Kidney (tissue), 14 donors: Measurements from ENCODE around the gene CSPG4. TPM values are rescaled to one million over a fixed set of nuclear protein-coding genes. Genes with fewer than 3 reads are reported as not detected.

Source experiments
- DNase-seq, 5 donors: peaks; one replicate each; pipeline ENCODE4 v3.0.0-alpha.2; 2013 to 2020
- FAIRE-seq: peaks from 2 replicates; lab custom pipeline; 2012; peaks lifted over from hg19 to GRCh38; lab: Jason Lieb, UNC
- H3K27ac ChIP-seq, 2 donors: one replicate each; pipeline ENCODE4 v1.7.0; 2013; ENCODE audit warnings: low read depth in 2 of 2, low read length in 2 of 2, inconsistent platforms in 1 of 2
- H3K27me3 ChIP-seq: one replicate; pipeline ENCODE4 v1.7.1; 2013; ENCODE audit warnings: low read length, inconsistent platforms; ENCODE audit not compliant: control insufficient read depth, insufficient read depth
- H3K36me3 ChIP-seq, 3 donors: one replicate each; pipeline versions ENCODE4 v1.7.0 to v1.7.1; 2013; ENCODE audit warnings: low read length in 3 of 3, control low read depth in 1 of 3, inconsistent platforms in 1 of 3; ENCODE audit not compliant: insufficient read depth in 3 of 3, control insufficient read depth in 2 of 3
- H3K4me1 ChIP-seq, 3 donors: one replicate each; pipeline versions ENCODE4 v1.7.0 to v1.7.1; 2013; ENCODE audit warnings: low read length in 3 of 3, inconsistent platforms in 1 of 3, low read depth in 1 of 3; ENCODE audit not compliant: control insufficient read depth in 2 of 3, insufficient read depth in 2 of 3
- H3K4me3 ChIP-seq, 3 donors: one replicate each; pipeline versions ENCODE4 v1.7.0 to v1.8.1; 2013; ENCODE audit warnings: low read length in 3 of 3, control low read depth in 1 of 3, inconsistent platforms in 1 of 3
- H3K9ac ChIP-seq, 3 donors: one replicate each; pipeline versions ENCODE4 v1.7.0 to v1.7.1; 2013; ENCODE audit warnings: low read length in 3 of 3, control low read depth in 1 of 3, inconsistent platforms in 1 of 3
- H3K9me3 ChIP-seq, 3 donors: one replicate each; pipeline versions ENCODE4 v1.7.0 to v1.7.1; 2013; ENCODE audit warnings: low read length in 3 of 3, control low read depth in 1 of 3, inconsistent platforms in 1 of 3; ENCODE audit not compliant: control insufficient read depth in 2 of 3, insufficient read depth in 1 of 3
- CTCF ChIP-seq: IDR thresholded peaks from 3 replicates; pipeline ENCODE4 v1.5.1; 2012; ENCODE audit warnings: mild to moderate bottlenecking, moderate library complexity, borderline replicate concordance; ENCODE audit not compliant: insufficient read depth; ENCODE audit errors: extremely low read depth
- intact Hi-C: fragments of 100-400 bp; cut with DNase I; formaldehyde crosslinking; loops from one replicate; pipeline ENCODE4 v1.11.1; 2022
- polyA plus RNA-seq: library from polyadenylated mRNA; stranded (reverse); fragments of 350-450 nt; fragmentation: Illumina TruSeq; extraction: RNeasy Lipid Tissue Mini Kit (QIAGEN cat#74804); gene quantifications from one replicate; pipeline ENCODE4 v1.2.3, GENCODE V29; 2014; ENCODE audit warnings: low read depth, low replicate concordance; ENCODE audit not compliant: insufficient read depth
- total RNA-seq: library from RNA; stranded (reverse); fragmentation: NEBNext Ultra II Directional; extraction: Animal tissue kit (Norgen Biotek cat#: 25700); gene quantifications from one replicate; pipeline ENCODE4 v1.2.1, GENCODE V29; 2021
- donor health status: control.
- donor health status: control.
- donor health status: control.
- donor health status: control.
- donor health status: control.
- donor health status: DM: yes; HTN: yes; CAD: no.
- donor health status: Normal renal cell carcinoma (clear cell type).

CSPG4 gene
- total and polyA plus RNA-seq, 2 donors from 2014 or later = 4.4 to 30.7 TPM

GRCh38 chr15:75733761-75734651 is 21.4 kb upstream of the CSPG4 start:
- H3K4me1 ChIP-seq = peaks cover 0 to 11% (median 0%) of the 10 kb centered on the region in 3 donors
- intact Hi-C loops = no loop called here
- DNase-seq = peak; percentile 64 to 89 (median 87)
- FAIRE-seq = no peak
- no peaks in the 10 kb centered on the region for H3K9me3 ChIP-seq
- TF ChIP-seq CTCF = no peak
- no peak overlapping the region for H3K27ac ChIP-seq
- H3K27me3 ChIP-seq = no peaks in the 10 kb centered on the region
- H3K36me3 ChIP-seq = no peaks in the 10 kb centered on the region
- no peak overlapping the region for H3K4me3 ChIP-seq
- no peak overlapping the region for H3K9ac ChIP-seq

GRCh38 chr15:75732809-75733451 is 20.3 kb upstream of the CSPG4 start:
- no peaks in the 10 kb centered on the region for H3K9me3 ChIP-seq
- no peak overlapping the region for H3K4me3 ChIP-seq
- no peaks in the 10 kb centered on the region for H3K27me3 ChIP-seq
- intact Hi-C loops = no loop called here
- FAIRE-seq = no peak
- H3K4me1 ChIP-seq = peaks cover 0 to 9% (median 0%) of the 10 kb centered on the region in 3 donors
- TF ChIP-seq CTCF = peak; percentile 80
- H3K9ac ChIP-seq = peak overlapping the region in 1 of 3 donors; percentile 34
- peak; percentile 77 to 93 (median 88) for DNase-seq
- H3K36me3 ChIP-seq = no peaks in the 10 kb centered on the region
- H3K27ac ChIP-seq = no peak overlapping the region

GRCh38 chr15:75732177-75732808 is 19.6 kb upstream of the CSPG4 start:
- FAIRE-seq = no peak
- no peaks in the 10 kb centered on the region for H3K27me3 ChIP-seq
- H3K27ac ChIP-seq = no peak overlapping the region
- TF ChIP-seq CTCF = no peak
- no peaks in the 10 kb centered on the region for H3K9me3 ChIP-seq
- H3K9ac ChIP-seq = no peak overlapping the region
- intact Hi-C loops = no loop called here
- peaks cover 0 to 9% (median 0%) of the 10 kb centered on the region in 3 donors for H3K4me1 ChIP-seq
- H3K4me3 ChIP-seq = no peak overlapping the region
- no peaks in the 10 kb centered on the region for H3K36me3 ChIP-seq
- peak in 4 of 5 donors; percentile 13 to 83 (median 49) for DNase-seq
